Trophoblast cell (in vitro differentiated cells and primary cell): ENCODE data around the gene C1QTNF3.

Source experiments
- DNase-seq, 2 donors: peaks; one replicate each; pipeline ENCODE4 v3.0.0-alpha.2; 2016
- H2AFZ ChIP-seq: 2 replicates; pipeline ENCODE4 v1.6.1; 2013; ENCODE audit warnings: low read length, moderate library complexity, mild to moderate bottlenecking; ENCODE audit not compliant: insufficient read depth, poor library complexity
- H2AK5ac ChIP-seq: 2 replicates; pipeline ENCODE4 v1.6.1; 2013; ENCODE audit warnings: mild to moderate bottlenecking, low read length
- H2BK120ac ChIP-seq: 2 replicates; pipeline ENCODE4 v1.6.1; 2013; ENCODE audit warnings: low read length, mild to moderate bottlenecking, moderate library complexity; ENCODE audit not compliant: insufficient read depth, poor library complexity
- H2BK12ac ChIP-seq: 2 replicates; pipeline ENCODE4 v1.6.1; 2013; ENCODE audit warnings: mild to moderate bottlenecking, low read length, moderate library complexity
- H2BK5ac ChIP-seq: 2 replicates; pipeline ENCODE4 v1.6.1; 2013; ENCODE audit warnings: low read length, low read depth, moderate library complexity, mild to moderate bottlenecking; ENCODE audit not compliant: poor library complexity
- H3K14ac ChIP-seq: 2 replicates; pipeline ENCODE4 v1.6.1; 2013; ENCODE audit warnings: mild to moderate bottlenecking, low read length
- H3K18ac ChIP-seq: 2 replicates; pipeline ENCODE4 v1.6.1; 2013; ENCODE audit warnings: mild to moderate bottlenecking, low read length
- H3K23ac ChIP-seq: 2 replicates; pipeline ENCODE4 v1.6.1; 2013; ENCODE audit warnings: low read length
- H3K27ac ChIP-seq: 2 replicates; pipeline ENCODE4 v1.5.1; 2013; ENCODE audit warnings: low read depth, mild to moderate bottlenecking, inconsistent platforms, low read length, moderate library complexity
- H3K27me3 ChIP-seq: 2 replicates; pipeline ENCODE4 v1.6.1; 2013; ENCODE audit warnings: inconsistent platforms, mild to moderate bottlenecking, low read length, moderate library complexity; ENCODE audit not compliant: insufficient read depth
- H3K36me3 ChIP-seq, 2 experiments: 1 replicate in 1 of 2; 2 replicates in 1 of 2; pipeline ENCODE4 v1.6.1; 2013; ENCODE audit warnings: low read length in 2 of 2, mild to moderate bottlenecking in 2 of 2, moderate library complexity in 1 of 2; ENCODE audit not compliant: insufficient read depth in 2 of 2, control insufficient read depth in 1 of 2
- H3K4ac ChIP-seq: 2 replicates; pipeline ENCODE4 v1.6.1; 2013; ENCODE audit warnings: low read depth, mild to moderate bottlenecking, low read length, moderate library complexity
- H3K4me1 ChIP-seq, 2 experiments: 1 replicate in 1 of 2; 2 replicates in 1 of 2; pipeline ENCODE4 v1.6.1; 2013; ENCODE audit warnings: low read length in 2 of 2, mild to moderate bottlenecking in 2 of 2, moderate library complexity in 1 of 2; ENCODE audit not compliant: insufficient read depth in 2 of 2, control insufficient read depth in 1 of 2
- H3K4me2 ChIP-seq: 2 replicates; pipeline ENCODE4 v1.6.1; 2013; ENCODE audit warnings: inconsistent platforms, mild to moderate bottlenecking, low read length, moderate library complexity
- H3K4me3 ChIP-seq: 2 replicates; pipeline ENCODE4 v1.5.1; 2013; ENCODE audit warnings: mild to moderate bottlenecking, low read depth, low read length, inconsistent platforms
- H3K79me1 ChIP-seq: one replicate; pipeline ENCODE4 v1.6.1; 2013; ENCODE audit warnings: low read length
- H3K79me2 ChIP-seq: 2 replicates; pipeline ENCODE4 v1.6.1; 2013; ENCODE audit warnings: low read length, mild to moderate bottlenecking; ENCODE audit not compliant: control insufficient read depth, insufficient read depth, poor library complexity
- H3K9ac ChIP-seq: 2 replicates; pipeline ENCODE4 v1.6.1; 2013; ENCODE audit warnings: mild to moderate bottlenecking, low read length
- H3K9me3 ChIP-seq: 2 replicates; pipeline ENCODE4 v1.6.1; 2013; ENCODE audit warnings: low read depth, mild to moderate bottlenecking, control low read depth, inconsistent platforms, low read length; ENCODE audit not compliant: insufficient read depth
- H4K12ac ChIP-seq: 2 replicates; pipeline ENCODE4 v1.6.1; 2013; ENCODE audit warnings: low read depth, mild to moderate bottlenecking, low read length, moderate library complexity
- H4K8ac ChIP-seq: 2 replicates; pipeline ENCODE4 v1.6.1; 2013; ENCODE audit warnings: low read depth, mild to moderate bottlenecking, low read length, moderate library complexity
- H4K91ac ChIP-seq: one replicate; pipeline ENCODE4 v1.6.1; 2013; ENCODE audit warnings: low read depth, mild to moderate bottlenecking, low read length, moderate library complexity
- WGBS: extraction: QIAGEN DNeasy Blood & Tissue Kit; methylation state at CpG from one replicate; pipeline ENCODE4 v1.1.7; 2013; ENCODE audit warnings: missing lambda C conversion rate; ENCODE audit not compliant: insufficient read length, insufficient coverage; ENCODE audit errors: extremely low coverage; 5-methylcytosine and 5-hydroxymethylcytosine counted together

C1QTNF3 gene

GRCh38 chr5:34015120-34015822 is 27.7 kb downstream of the C1QTNF3 start:
- Histone ChIP-seq H4K12ac (no peak overlapping the region), H2BK12ac (no peak overlapping the region), H3K4me3 (no peak overlapping the region), H3K27me3 (no peaks in the 10 kb centered on the region), H3K9me3 (no peaks in the 10 kb centered on the region), H3K9ac (no peak overlapping the region), H4K8ac (no peak overlapping the region), H3K23ac (no peak overlapping the region), H3K4me1 (no peaks in the 10 kb centered on the region), H3K4me2 (no peak overlapping the region), H2BK5ac (no peak overlapping the region), H3K79me1 (no peaks in the 10 kb centered on the region), H2AFZ (no peak overlapping the region), H3K18ac (no peak overlapping the region), H4K91ac (no peak overlapping the region), H2AK5ac (no peak overlapping the region), H3K27ac (no peak overlapping the region), H2BK120ac (no peak overlapping the region), H3K4ac (no peak overlapping the region), H3K79me2 (no peaks in the 10 kb centered on the region), H3K14ac (no peak overlapping the region), H3K36me3 (no peaks in the 10 kb centered on the region)
- DNase-seq, result no peak
- WGBS, result no CpG with 5 or more reads among the region's 4 CpGs

- Histone ChIP-seq H3K79me1 (no peaks in the 10 kb centered on the region), H3K9ac (no peak overlapping the region), H2AK5ac (no peak overlapping the region), H3K4me1 (no peaks in the 10 kb centered on the region), H3K18ac (no peak overlapping the region), H3K79me2 (no peaks in the 10 kb centered on the region), H3K23ac (no peak overlapping the region), H3K27me3 (no peaks in the 10 kb centered on the region), H3K36me3 (no peaks in the 10 kb centered on the region), H2AFZ (no peak overlapping the region), H4K12ac (no peak overlapping the region), H3K4me3 (no peak overlapping the region), H4K91ac (no peak overlapping the region), H3K4ac (no peak overlapping the region), H2BK120ac (no peak overlapping the region), H3K9me3 (no peaks in the 10 kb centered on the region), H2BK5ac (no peak overlapping the region), H2BK12ac (no peak overlapping the region), H3K4me2 (no peak overlapping the region), H3K14ac (no peak overlapping the region), H3K27ac (no peak overlapping the region), H4K8ac (no peak overlapping the region)
- no peak for DNase-seq
- no CpG with 5 or more reads among the region's 2 CpGs for WGBS
These were observed 28.4 kb downstream of the C1QTNF3 start for GRCh38 chr5:34014626-34015025.

GRCh38 chr5:34013547-34013946 is 29.5 kb downstream of the C1QTNF3 start:
- Histone ChIP-seq H2AK5ac (no peak overlapping the region), H3K9me3 (no peaks in the 10 kb centered on the region), H3K18ac (no peak overlapping the region), H4K12ac (no peak overlapping the region), H3K27ac (no peak overlapping the region), H3K4me2 (no peak overlapping the region), H3K23ac (no peak overlapping the region), H3K4me3 (no peak overlapping the region), H3K4ac (no peak overlapping the region), H3K36me3 (no peaks in the 10 kb centered on the region), H2AFZ (no peak overlapping the region), H3K4me1 (no peaks in the 10 kb centered on the region), H4K8ac (no peak overlapping the region), H3K79me1 (no peaks in the 10 kb centered on the region), H3K79me2 (no peaks in the 10 kb centered on the region), H2BK12ac (no peak overlapping the region), H3K9ac (no peak overlapping the region), H2BK5ac (no peak overlapping the region), H3K27me3 (no peaks in the 10 kb centered on the region), H2BK120ac (no peak overlapping the region), H3K14ac (no peak overlapping the region), H4K91ac (no peak overlapping the region)
- no peak for DNase-seq
- WGBS, result no CpG with 5 or more reads among the region's 3 CpGs

GRCh38 chr5:34012791-34013190 is 30.2 kb downstream of the C1QTNF3 start:
- no peak overlapping the region for H3K18ac ChIP-seq
- H3K79me2 ChIP-seq, result peaks cover 2% of the 10 kb centered on the region
- DNase-seq, result no peak
- H3K4ac ChIP-seq, result no peak overlapping the region
- no peaks in the 10 kb centered on the region for H3K27me3 ChIP-seq
- H3K4me1 ChIP-seq, result no peaks in the 10 kb centered on the region
- H3K23ac ChIP-seq, result no peak overlapping the region
- H2BK120ac ChIP-seq, result no peak overlapping the region
- no peak overlapping the region for H4K8ac ChIP-seq
- H3K4me2 ChIP-seq, result no peak overlapping the region
- no peaks in the 10 kb centered on the region for H3K36me3 ChIP-seq
- no peak overlapping the region for H2BK5ac ChIP-seq
- H3K27ac ChIP-seq, result no peak overlapping the region
- no peak overlapping the region for H3K14ac ChIP-seq
- H2AFZ ChIP-seq, result no peak overlapping the region
- H2AK5ac ChIP-seq, result no peak overlapping the region
- H2BK12ac ChIP-seq, result no peak overlapping the region
- H3K79me1 ChIP-seq, result peaks cover 4% of the 10 kb centered on the region
- no peaks in the 10 kb centered on the region for H3K9me3 ChIP-seq
- no peak overlapping the region for H4K91ac ChIP-seq
- no peak overlapping the region for H3K4me3 ChIP-seq
- no peak overlapping the region for H4K12ac ChIP-seq
- no peak overlapping the region for H3K9ac ChIP-seq
